ENCODE data around the gene PGM3.

GRCh38 chr6:83182114-83182513, 11.0 kb downstream of the PGM3 start:
- TF ChIP-seq POLR2A (IDR thresholded peaks at IDR 0.05), result no peak
- no peak for TF ChIP-seq CTCF (IDR thresholded peaks at IDR 0.05)
- TF ChIP-seq EP300 (IDR thresholded peaks at IDR 0.05), result no peak
- no peak for TF ChIP-seq POLR2AphosphoS5 (IDR thresholded peaks at IDR 0.05)
